ENCODE measurements around the gene SHH. TPM values are rescaled to one million over a fixed set of nuclear protein-coding genes. Genes with fewer than 3 reads are reported as not detected.

Gene SHH
- total and polyA plus RNA-seq, 3 donors from 2014 or later: 0.06 to 1.0 TPM; not detected in 1

- Histone ChIP-seq H3K4me1 (peaks cover 6% of the 10 kb centered on the region), H3K27ac (no peak overlapping the region), H3K4me3 (peak overlapping the region; percentile 29 to 32), H3K36me3 (ENCODE audit: low read depth, missing control alignments) (no peaks in the 10 kb centered on the region), H3K27me3 (no peaks in the 10 kb centered on the region), H3K9me3 (no peaks in the 10 kb centered on the region)
- TF ChIP-seq POLR2A (IDR thresholded peaks at IDR 0.05): no peak
- no peak for TF ChIP-seq CTCF (IDR thresholded peaks at IDR 0.05)
- WGBS, 2 donors: 1 to 6% methylated on average over 10 to 38 of the region's 68 CpGs
- intact Hi-C loops (cut with DNase I; ENCODE audit: low total_unique reads): no loop called here
- DNase-seq: no peak
Measured at GRCh38 chr7:155787171-155787851, 25.0 kb downstream of the SHH start.

- DNase-seq: no peak
- H3K27me3 ChIP-seq: no peaks in the 10 kb centered on the region
Measured at GRCh38 chr7:155786491-155786890, 25.8 kb downstream of the SHH start.

GRCh38 chr7:155785536-155785935 lies 26.7 kb downstream of the SHH start:
- Histone ChIP-seq H3K27me3 (no peaks in the 10 kb centered on the region), H3K27ac (no peak overlapping the region), H3K4me1 (peaks cover 6% of the 10 kb centered on the region), H3K36me3 (ENCODE audit: low read depth, missing control alignments) (no peaks in the 10 kb centered on the region), H3K9me3 (no peaks in the 10 kb centered on the region), H3K4me3 (no peak overlapping the region)
- WGBS, 2 donors: 85 to 94% methylated on average over 10 of the region's 10 CpGs
- no peak for DNase-seq
- intact Hi-C loops (cut with DNase I; ENCODE audit: low total_unique reads): no loop called here
- no peak for TF ChIP-seq POLR2A (IDR thresholded peaks at IDR 0.05)
- no peak for TF ChIP-seq CTCF (IDR thresholded peaks at IDR 0.05)

More at GRCh38 chr7:155786491-155786890, 25.8 kb downstream of the SHH start:
- 63 to 69% methylated on average over 10 of the region's 10 CpGs for WGBS, 2 donors
- TF ChIP-seq CTCF (IDR thresholded peaks at IDR 0.05) (no peak), POLR2A (IDR thresholded peaks at IDR 0.05) (no peak)
- Histone ChIP-seq H3K27ac (no peak overlapping the region), H3K4me1 (peaks cover 6% of the 10 kb centered on the region), H3K36me3 (ENCODE audit: low read depth, missing control alignments) (no peaks in the 10 kb centered on the region), H3K9me3 (no peaks in the 10 kb centered on the region), H3K4me3 (no peak overlapping the region)
- intact Hi-C loops (cut with DNase I; ENCODE audit: low total_unique reads): no loop called here

GRCh38 chr7:155782466-155782865 lies 29.8 kb downstream of the SHH start:
- H3K27me3 ChIP-seq: no peaks in the 10 kb centered on the region
- no peaks in the 10 kb centered on the region for H3K9me3 ChIP-seq
- no peak for DNase-seq
- TF ChIP-seq POLR2A (IDR thresholded peaks at IDR 0.05): no peak
- intact Hi-C loops (cut with DNase I; ENCODE audit: low total_unique reads): no loop called here
- H3K36me3 ChIP-seq (ENCODE audit: low read depth, missing control alignments): no peaks in the 10 kb centered on the region
- no peak overlapping the region for H3K27ac ChIP-seq
- peaks cover 3% of the 10 kb centered on the region for H3K4me1 ChIP-seq
- 92 to 94% methylated on average over 6 to 10 of the region's 10 CpGs for WGBS, 2 donors
- no peak overlapping the region for H3K4me3 ChIP-seq

GRCh38 chr7:155781433-155781832 lies 30.8 kb downstream of the SHH start:
- DNase-seq: no peak
- TF ChIP-seq CTCF (IDR thresholded peaks at IDR 0.05): no peak
- Histone ChIP-seq H3K36me3 (ENCODE audit: low read depth, missing control alignments) (no peaks in the 10 kb centered on the region), H3K27ac (no peak overlapping the region), H3K9me3 (no peaks in the 10 kb centered on the region), H3K4me1 (no peaks in the 10 kb centered on the region), H3K4me3 (no peak overlapping the region), H3K27me3 (no peaks in the 10 kb centered on the region)
- intact Hi-C loops (cut with DNase I; ENCODE audit: low total_unique reads): no loop called here
- whole genome bisulfite sequencing, 2 donors: 83 to 84% methylated on average over 20 of the region's 20 CpGs

Data from testis (tissue), 3 donors.